ENCODE data around the gene TASP1. TPM values are rescaled to one million over a fixed set of nuclear protein-coding genes. Genes with fewer than 3 reads are reported as not detected.

Gene TASP1
- total RNA-seq, 1 experiment from 2014 or later, result 19.0 TPM

GRCh38 chr20:13400453-13400852 is 238.3 kb downstream of the TASP1 start:
- H3K27ac Mint-ChIP-seq (ENCODE audit: low read depth, unreplicated experiment), result no peak overlapping the region
- H3K27me3 Mint-ChIP-seq (ENCODE audit: insufficient read depth, unreplicated experiment), result no peaks in the 10 kb centered on the region
- H3K4me3 Mint-ChIP-seq (ENCODE audit: unreplicated experiment), result no peak overlapping the region
- POLR2A ChIA-PET, result interaction anchor here (1.1 kb wide), 1 partner anchor 9 kb away, joined by 4 read pairs; no protein-coding TSS in a partner anchor
- CTCF ChIA-PET, result interaction anchor here (0.7 kb wide), 1 partner anchor 1513 kb away, joined by 3 read pairs; no protein-coding TSS in a partner anchor
- no peaks in the 10 kb centered on the region for H3K4me1 Mint-ChIP-seq (ENCODE audit: insufficient read depth, unreplicated experiment)
- no peak for TF ChIP-seq CTCF (IDR thresholded peaks at IDR 0.05; ENCODE audit: unreplicated experiment)
- no TSS peak for BruUV-seq (replicated peaks)
- H3K36me3 Mint-ChIP-seq (ENCODE audit: insufficient read depth, unreplicated experiment), result no peaks in the 10 kb centered on the region
- no peaks in the 10 kb centered on the region for H3K9me3 Mint-ChIP-seq (ENCODE audit: unreplicated experiment)
- no peak for DNase-seq (ENCODE audit: unreplicated experiment)
- intact Hi-C loops (cut with micrococcal nuclease), result no loop called here

- CTCF ChIA-PET, result interaction anchor here (1.5 kb wide), 1 partner anchor 149 kb away, joined by 5 read pairs; no protein-coding TSS in a partner anchor
- no peak for DNase-seq (ENCODE audit: unreplicated experiment)
- POLR2A ChIA-PET, result no interaction called here
- TF ChIP-seq CTCF (IDR thresholded peaks at IDR 0.05; ENCODE audit: unreplicated experiment), result no peak
- Mint-ChIP-seq H3K4me1 (ENCODE audit: insufficient read depth, unreplicated experiment) (no peaks in the 10 kb centered on the region), H3K27ac (ENCODE audit: low read depth, unreplicated experiment) (no peak overlapping the region), H3K4me3 (ENCODE audit: unreplicated experiment) (no peak overlapping the region), H3K27me3 (ENCODE audit: insufficient read depth, unreplicated experiment) (no peaks in the 10 kb centered on the region), H3K9me3 (ENCODE audit: unreplicated experiment) (no peaks in the 10 kb centered on the region), H3K36me3 (ENCODE audit: insufficient read depth, unreplicated experiment) (no peaks in the 10 kb centered on the region)
- no TSS peak for BruUV-seq (replicated peaks)
- intact Hi-C loops (cut with micrococcal nuclease), result no loop called here
Observed at GRCh38 chr20:13397300-13397724, 241.4 kb downstream of the TASP1 start.

GRCh38 chr20:13396826-13397225 is 241.9 kb downstream of the TASP1 start:
- CTCF ChIA-PET, result no interaction called here
- Mint-ChIP-seq H3K36me3 (ENCODE audit: insufficient read depth, unreplicated experiment) (no peaks in the 10 kb centered on the region), H3K27me3 (ENCODE audit: insufficient read depth, unreplicated experiment) (no peaks in the 10 kb centered on the region), H3K9me3 (ENCODE audit: unreplicated experiment) (no peaks in the 10 kb centered on the region), H3K4me1 (ENCODE audit: insufficient read depth, unreplicated experiment) (no peaks in the 10 kb centered on the region), H3K4me3 (ENCODE audit: unreplicated experiment) (no peak overlapping the region), H3K27ac (ENCODE audit: low read depth, unreplicated experiment) (no peak overlapping the region)
- no peak for DNase-seq (ENCODE audit: unreplicated experiment)
- intact Hi-C loops (cut with micrococcal nuclease), result no loop called here
- TF ChIP-seq CTCF (IDR thresholded peaks at IDR 0.05; ENCODE audit: unreplicated experiment), result no peak
- BruUV-seq (replicated peaks), result no TSS peak
- POLR2A ChIA-PET, result no interaction called here

- CTCF ChIA-PET, result interaction anchor here (0.6 to 2.5 kb wide), 3 partner anchors 8 to 265 kb away, joined by 3 to 24 read pairs (median 5); no protein-coding TSS in a partner anchor
- no peaks in the 10 kb centered on the region for H3K36me3 Mint-ChIP-seq (ENCODE audit: insufficient read depth, unreplicated experiment)
- no peaks in the 10 kb centered on the region for H3K4me1 Mint-ChIP-seq (ENCODE audit: insufficient read depth, unreplicated experiment)
- no TSS peak for BruUV-seq (replicated peaks)
- H3K9me3 Mint-ChIP-seq (ENCODE audit: unreplicated experiment), result no peaks in the 10 kb centered on the region
- intact Hi-C loops (cut with micrococcal nuclease), result no loop called here
- no peak for DNase-seq (ENCODE audit: unreplicated experiment)
- H3K4me3 Mint-ChIP-seq (ENCODE audit: unreplicated experiment), result no peak overlapping the region
- no peak for TF ChIP-seq CTCF (IDR thresholded peaks at IDR 0.05; ENCODE audit: unreplicated experiment)
- H3K27me3 Mint-ChIP-seq (ENCODE audit: insufficient read depth, unreplicated experiment), result no peaks in the 10 kb centered on the region
- H3K27ac Mint-ChIP-seq (ENCODE audit: low read depth, unreplicated experiment), result no peak overlapping the region
- POLR2A ChIA-PET, result interaction anchor here (0.8 kb wide), 1 partner anchor 31 kb away, joined by 3 read pairs; no protein-coding TSS in a partner anchor
Observed at GRCh38 chr20:13396022-13396421, 242.7 kb downstream of the TASP1 start.
